ENCODE measurements around the gene FKBP3.

FKBP3 gene

GRCh38 chr14:45128963-45129629 lies 5.2 kb downstream of the FKBP3 start:
- no peak overlapping the region for H3K9ac ChIP-seq (ENCODE audit: insufficient read length)
- TF ChIP-seq POLR2AphosphoS5 (IDR thresholded peaks at IDR 0.05; ENCODE audit: borderline replicate concordance, low read depth, low read length): no peak
- no peak for DNase-seq (ENCODE audit: low read depth, low spot score)
- 0 out of 2 replicates have a peak, but pooled peaks cover 3% of the 10 kb centered on the region for H3K9me3 ChIP-seq (ENCODE audit: low read depth, low read length)
- H3K36me3 ChIP-seq (ENCODE audit: insufficient read depth, low read length): peaks cover 44% of the 10 kb centered on the region
- no peak overlapping the region for H3K27ac ChIP-seq
- no peak overlapping the region for H3K4me3 ChIP-seq

- DNase-seq (ENCODE audit: low read depth, low spot score): no peak
- Histone ChIP-seq H3K27ac (no peak overlapping the region), H3K4me3 (no peak overlapping the region), H3K9me3 (ENCODE audit: low read depth, low read length) (0 out of 2 replicates have a peak, but pooled peaks cover 3% of the 10 kb centered on the region), H3K9ac (ENCODE audit: insufficient read length) (no peak overlapping the region), H3K36me3 (ENCODE audit: insufficient read depth, low read length) (peaks cover 71% of the 10 kb centered on the region)
- no peak for TF ChIP-seq FOXP2 (optimal IDR thresholded peaks at IDR 0.05; ENCODE audit: control extremely low read depth, extremely low read length, insufficient read depth)
- no peak for TF ChIP-seq EZH2 (IDR thresholded peaks at IDR 0.05)
- TF ChIP-seq POLR2AphosphoS5 (IDR thresholded peaks at IDR 0.05; ENCODE audit: borderline replicate concordance, low read depth, low read length): no peak
Observed at GRCh38 chr14:45125754-45126153, 8.5 kb downstream of the FKBP3 start.

GRCh38 chr14:45123271-45123670 lies 11.0 kb downstream of the FKBP3 start:
- Histone ChIP-seq H3K4me3 (no peak overlapping the region), H3K27ac (no peak overlapping the region), H3K9me3 (ENCODE audit: low read depth, low read length) (0 out of 2 replicates have a peak, but pooled peaks cover 3% of the 10 kb centered on the region), H3K9ac (ENCODE audit: insufficient read length) (no peak overlapping the region), H3K36me3 (ENCODE audit: insufficient read depth, low read length) (peaks cover 76% of the 10 kb centered on the region)
- TF ChIP-seq FOXP2 (optimal IDR thresholded peaks at IDR 0.05; ENCODE audit: control extremely low read depth, extremely low read length, insufficient read depth) (no peak), POLR2AphosphoS5 (IDR thresholded peaks at IDR 0.05; ENCODE audit: borderline replicate concordance, low read depth, low read length) (no peak), EZH2 (IDR thresholded peaks at IDR 0.05) (no peak)
- no peak for DNase-seq (ENCODE audit: low read depth, low spot score)

- no peak overlapping the region for H3K9ac ChIP-seq (ENCODE audit: insufficient read length)
- TF ChIP-seq EZH2 (IDR thresholded peaks at IDR 0.05): no peak
- no peak for TF ChIP-seq POLR2AphosphoS5 (IDR thresholded peaks at IDR 0.05; ENCODE audit: borderline replicate concordance, low read depth, low read length)
- TF ChIP-seq FOXP2 (optimal IDR thresholded peaks at IDR 0.05; ENCODE audit: control extremely low read depth, extremely low read length, insufficient read depth): no peak
- DNase-seq (ENCODE audit: low read depth, low spot score): no peak
- H3K9me3 ChIP-seq (ENCODE audit: low read depth, low read length): no peaks in the 10 kb centered on the region
- no peak overlapping the region for H3K27ac ChIP-seq
- H3K4me3 ChIP-seq: no peak overlapping the region
- peaks cover 90% of the 10 kb centered on the region for H3K36me3 ChIP-seq (ENCODE audit: insufficient read depth, low read length)
Observed at GRCh38 chr14:45120096-45120495, 14.2 kb downstream of the FKBP3 start.

- no peaks in the 10 kb centered on the region for H3K9me3 ChIP-seq (ENCODE audit: low read depth, low read length)
- TF ChIP-seq EZH2 (IDR thresholded peaks at IDR 0.05) (no peak), FOXP2 (optimal IDR thresholded peaks at IDR 0.05; ENCODE audit: control extremely low read depth, extremely low read length, insufficient read depth) (no peak)
- H3K27ac ChIP-seq: no peak overlapping the region
- no peak overlapping the region for H3K9ac ChIP-seq (ENCODE audit: insufficient read length)
- peaks cover 98% of the 10 kb centered on the region for H3K36me3 ChIP-seq (ENCODE audit: insufficient read depth, low read length)
- DNase-seq (ENCODE audit: low read depth, low spot score): no peak
- no peak overlapping the region for H3K4me3 ChIP-seq
Observed at GRCh38 chr14:45118594-45118993, 15.7 kb downstream of the FKBP3 start.

GRCh38 chr14:45114327-45114726 lies 20.0 kb downstream of the FKBP3 start:
- DNase-seq (ENCODE audit: low read depth, low spot score): no peak
- Histone ChIP-seq H3K27ac (peak overlapping the region; percentile 61), H3K9me3 (ENCODE audit: low read depth, low read length) (no peaks in the 10 kb centered on the region), H3K9ac (ENCODE audit: insufficient read length) (no peak overlapping the region), H3K36me3 (ENCODE audit: insufficient read depth, low read length) (peaks cover 97% of the 10 kb centered on the region), H3K4me3 (no peak overlapping the region)
- TF ChIP-seq EZH2 (IDR thresholded peaks at IDR 0.05) (no peak), FOXP2 (optimal IDR thresholded peaks at IDR 0.05; ENCODE audit: control extremely low read depth, extremely low read length, insufficient read depth) (no peak), POLR2AphosphoS5 (IDR thresholded peaks at IDR 0.05; ENCODE audit: borderline replicate concordance, low read depth, low read length) (no peak)

GRCh38 chr14:45112896-45113781 lies 21.1 kb downstream of the FKBP3 start:
- Histone ChIP-seq H3K4me3 (no peak overlapping the region), H3K36me3 (ENCODE audit: insufficient read depth, low read length) (peaks cover 97% of the 10 kb centered on the region), H3K27ac (peak overlapping the region; percentile 70; the same call in 1 of the 2 replicates), H3K9ac (ENCODE audit: insufficient read length) (no peak overlapping the region), H3K9me3 (ENCODE audit: low read depth, low read length) (no peaks in the 10 kb centered on the region)
- no peak for DNase-seq (ENCODE audit: low read depth, low spot score)
- TF ChIP-seq FOXP2 (optimal IDR thresholded peaks at IDR 0.05; ENCODE audit: control extremely low read depth, extremely low read length, insufficient read depth): no peak
- TF ChIP-seq EZH2 (IDR thresholded peaks at IDR 0.05): no peak
- TF ChIP-seq POLR2AphosphoS5 (IDR thresholded peaks at IDR 0.05; ENCODE audit: borderline replicate concordance, low read depth, low read length): no peak

- H3K4me3 ChIP-seq: no peak overlapping the region
- H3K36me3 ChIP-seq (ENCODE audit: insufficient read depth, low read length): peaks cover 96% of the 10 kb centered on the region
- no peak overlapping the region for H3K9ac ChIP-seq (ENCODE audit: insufficient read length)
- DNase-seq (ENCODE audit: low read depth, low spot score): no peak
- no peak for TF ChIP-seq FOXP2 (optimal IDR thresholded peaks at IDR 0.05; ENCODE audit: control extremely low read depth, extremely low read length, insufficient read depth)
- TF ChIP-seq POLR2AphosphoS5 (IDR thresholded peaks at IDR 0.05; ENCODE audit: borderline replicate concordance, low read depth, low read length): no peak
- TF ChIP-seq EZH2 (IDR thresholded peaks at IDR 0.05): no peak
- H3K9me3 ChIP-seq (ENCODE audit: low read depth, low read length): no peaks in the 10 kb centered on the region
- no peak overlapping the region for H3K27ac ChIP-seq
Observed at GRCh38 chr14:45104561-45104960, 29.7 kb downstream of the FKBP3 start.

Measured in SK-N-MC (cell line).